Nephron (organoid): ENCODE measurements around the gene ZNF831.

Source experiments
- H3K27ac Mint-ChIP-seq, 3 experiments: 2 replicates each; pipeline ENCODE4 v1.8.0; 2020; ENCODE audit warnings: mixed read lengths in 3 of 3, mild to moderate bottlenecking in 2 of 3, moderate library complexity in 1 of 3
- H3K27me3 Mint-ChIP-seq: 2 replicates; pipeline ENCODE4 v1.8.0; 2021; ENCODE audit warnings: low read depth, mild to moderate bottlenecking, moderate library complexity, mixed read lengths
- H3K36me3 Mint-ChIP-seq: 2 replicates; pipeline ENCODE4 v1.8.0; 2020; ENCODE audit warnings: low read depth, mixed read lengths
- H3K4me1 Mint-ChIP-seq: 2 replicates; pipeline ENCODE4 v1.8.0; 2020; ENCODE audit warnings: mixed read lengths
- H3K4me3 Mint-ChIP-seq, 3 experiments: 2 replicates each; pipeline ENCODE4 v1.8.0; 2020; ENCODE audit warnings: mild to moderate bottlenecking in 3 of 3, mixed read lengths in 3 of 3, moderate library complexity in 2 of 3
- H3K9me3 Mint-ChIP-seq: 2 replicates; pipeline ENCODE4 v1.8.0; 2020; ENCODE audit warnings: mixed read lengths
- CTCF ChIP-seq, 3 experiments: fragments of 200-600 bp; sonication (generic); IDR thresholded peaks; one replicate each; pipeline ENCODE4 v1.5.0; 2021; ENCODE audit warnings: antibody characterized with exemption in 3 of 3; ENCODE audit not compliant: unreplicated experiment in 3 of 3

The ZNF831 gene

GRCh38 chr20:59195316-59195993 is 31.8 kb downstream of the ZNF831 start:
- Mint-ChIP-seq H3K27me3 (no peaks in the 10 kb centered on the region), H3K4me3 (no peak overlapping the region)

GRCh38 chr20:59204165-59204894 is 40.7 kb downstream of the ZNF831 start:
- Mint-ChIP-seq H3K27ac (no peak overlapping the region), H3K4me3 (no peak overlapping the region), H3K27me3 (peaks cover 27% of the 10 kb centered on the region), H3K36me3 (no peaks in the 10 kb centered on the region), H3K4me1 (no peaks in the 10 kb centered on the region), H3K9me3 (peaks cover 7% of the 10 kb centered on the region)
- TF ChIP-seq CTCF (IDR thresholded peaks at IDR 0.05; ENCODE audit: unreplicated experiment in 3 of 3), result no peak

More at GRCh38 chr20:59195316-59195993, 31.8 kb downstream of the ZNF831 start:
- Mint-ChIP-seq H3K9me3 (peaks cover 3% of the 10 kb centered on the region), H3K36me3 (no peaks in the 10 kb centered on the region), H3K4me1 (no peaks in the 10 kb centered on the region), H3K27ac (no peak overlapping the region)
- TF ChIP-seq CTCF (IDR thresholded peaks at IDR 0.05; ENCODE audit: unreplicated experiment in 3 of 3), result no peak

GRCh38 chr20:59205044-59205443 is 41.4 kb downstream of the ZNF831 start:
- H3K4me1 Mint-ChIP-seq, result no peaks in the 10 kb centered on the region
- peaks cover 33% of the 10 kb centered on the region for H3K27me3 Mint-ChIP-seq
- TF ChIP-seq CTCF (IDR thresholded peaks at IDR 0.05; ENCODE audit: unreplicated experiment in 3 of 3), result no peak
- no peak overlapping the region for H3K27ac Mint-ChIP-seq
- H3K4me3 Mint-ChIP-seq, result no peak overlapping the region
- H3K9me3 Mint-ChIP-seq, result peaks cover 6% of the 10 kb centered on the region
- H3K36me3 Mint-ChIP-seq, result no peaks in the 10 kb centered on the region

- Mint-ChIP-seq H3K4me1 (no peaks in the 10 kb centered on the region), H3K27ac (no peak overlapping the region), H3K4me3 (no peak overlapping the region), H3K9me3 (no peaks in the 10 kb centered on the region), H3K27me3 (peaks cover 40% of the 10 kb centered on the region), H3K36me3 (no peaks in the 10 kb centered on the region)
- no peak for TF ChIP-seq CTCF (IDR thresholded peaks at IDR 0.05; ENCODE audit: unreplicated experiment in 3 of 3)
These were observed 43.6 kb downstream of the ZNF831 start for GRCh38 chr20:59207235-59207634.

GRCh38 chr20:59207742-59208357 is 44.2 kb downstream of the ZNF831 start:
- H3K4me1 Mint-ChIP-seq, result no peaks in the 10 kb centered on the region

More at GRCh38 chr20:59207742-59208357, 44.2 kb downstream of the ZNF831 start:
- Mint-ChIP-seq H3K36me3 (no peaks in the 10 kb centered on the region), H3K27ac (no peak overlapping the region), H3K27me3 (peaks cover 40% of the 10 kb centered on the region), H3K4me3 (no peak overlapping the region), H3K9me3 (no peaks in the 10 kb centered on the region)
- TF ChIP-seq CTCF (IDR thresholded peaks at IDR 0.05; ENCODE audit: unreplicated experiment in 3 of 3), result no peak
